Uterus (tissue), 2 donors: Measurements from ENCODE around the gene ARHGEF1.

Experiments used
- CTCF ChIP-seq, 4 experiments: fragments of 200-600 bp in 2 of 4; fragments of 450-650 bp in 2 of 4; sonication (generic) in 2 of 4; IDR thresholded peaks; one replicate each; pipeline ENCODE4 v1.5.1; 2016 to 2019; ENCODE audit warnings: antibody characterized with exemption in 4 of 4, mild to moderate bottlenecking in 2 of 4, moderate library complexity in 1 of 4
- POLR2A ChIP-seq, 2 donors: fragments of 450-650 bp; IDR thresholded peaks; one replicate each; pipeline ENCODE4 v1.6.1; 2016; ENCODE audit warnings: antibody characterized with exemption in 2 of 2, mild to moderate bottlenecking in 1 of 2, moderate library complexity in 1 of 2

GRCh38 chr19:41936416-41936850 lies 53.4 kb downstream of the ARHGEF1 start:
- TF ChIP-seq CTCF (IDR thresholded peaks at IDR 0.05) (no peak), POLR2A (IDR thresholded peaks at IDR 0.05) (no peak)
